PFSK-1 (cell line): ENCODE measurements around the gene C9orf72.

ENCODE experiments used
- POLR2AphosphoS5 ChIP-seq: IDR thresholded peaks from 2 replicates; pipeline ENCODE4 v1.6.1; 2012; ENCODE audit warnings: low read depth, mild to moderate bottlenecking, control low read depth, low read length, moderate library complexity
- SIN3A ChIP-seq: IDR thresholded peaks from 2 replicates; pipeline ENCODE4 v1.6.1; 2012; ENCODE audit warnings: mild to moderate bottlenecking, low read length, moderate library complexity, borderline replicate concordance; ENCODE audit not compliant: insufficient read depth
- TAF1 ChIP-seq: IDR thresholded peaks from 2 replicates; pipeline ENCODE4 v1.6.1; 2012; ENCODE audit warnings: low read length, control low read depth, borderline replicate concordance; ENCODE audit not compliant: insufficient read depth

- TF ChIP-seq SIN3A (no peak), POLR2AphosphoS5 (no peak), TAF1 (no peak)
Measured at GRCh38 chr9:27591093-27591492, 17.8 kb upstream of the C9orf72 start.
